Naive B cell (primary cell): ENCODE results near the gene ANKRD28. TPM values are rescaled to one million over a fixed set of nuclear protein-coding genes. Genes with fewer than 3 reads are reported as not detected.
A peak's percentile ranks its signal among the peaks of the same experiment; 100 is the strongest.

Experiments
- ATAC-seq, 2 donors: fragments of 150-1000 bp; cut with Tn5 transposase; 2 replicates each; pipeline ENCODE4 v1.10.0; 2021; ENCODE audit warnings: low read depth in 2 of 2, mild to moderate bottlenecking in 2 of 2, moderate library complexity in 2 of 2
- DNase-seq: peaks from one replicate; pipeline ENCODE4 v3.0.0; 2022
- H3K27ac Mint-ChIP-seq, 6 donors: one replicate each; pipeline ENCODE4 v1.8.0; 2020 to 2022; ENCODE audit warnings: mild to moderate bottlenecking in 6 of 6, mixed read lengths in 6 of 6, moderate library complexity in 5 of 6, inconsistent platforms in 2 of 6
- H3K27me3 Mint-ChIP-seq, 3 donors: one replicate each; pipeline ENCODE4 v1.8.0; 2021 to 2022; ENCODE audit warnings: mixed read lengths in 3 of 3, mild to moderate bottlenecking in 1 of 3
- H3K36me3 Mint-ChIP-seq, 2 donors: one replicate each; pipeline ENCODE4 v1.8.0; 2020 to 2022; ENCODE audit warnings: mixed read lengths in 2 of 2, inconsistent platforms in 1 of 2, mild to moderate bottlenecking in 1 of 2
- H3K4me1 Mint-ChIP-seq, 3 donors: one replicate each; pipeline ENCODE4 v1.8.0; 2020 to 2022; ENCODE audit warnings: mixed read lengths in 3 of 3, inconsistent platforms in 1 of 3, mild to moderate bottlenecking in 1 of 3, moderate library complexity in 1 of 3
- H3K4me3 Mint-ChIP-seq, 8 donors: one replicate each; pipeline ENCODE4 v1.8.0; 2020 to 2022; ENCODE audit warnings: mild to moderate bottlenecking in 8 of 8, mixed read lengths in 8 of 8, moderate library complexity in 8 of 8, inconsistent platforms in 2 of 8
- H3K9me3 Mint-ChIP-seq, 7 donors: one replicate each; pipeline ENCODE4 v1.8.0; 2020 to 2022; ENCODE audit warnings: mixed read lengths in 7 of 7, mild to moderate bottlenecking in 5 of 7, inconsistent platforms in 2 of 7, moderate library complexity in 1 of 7
- polyA plus RNA-seq, 6 donors: library from polyadenylated mRNA; unstranded; fragments of 300-500 nt; fragmentation: Illumina TruSeq; gene quantifications; one replicate each; pipeline ENCODE4 v1.2.3, GENCODE V29; 2021; ENCODE audit warnings: low read depth in 6 of 6

Gene ANKRD28
- polyA plus RNA-seq, 6 donors from 2014 or later: 5.6 to 13.2 (median 10.5) TPM

DNA sequence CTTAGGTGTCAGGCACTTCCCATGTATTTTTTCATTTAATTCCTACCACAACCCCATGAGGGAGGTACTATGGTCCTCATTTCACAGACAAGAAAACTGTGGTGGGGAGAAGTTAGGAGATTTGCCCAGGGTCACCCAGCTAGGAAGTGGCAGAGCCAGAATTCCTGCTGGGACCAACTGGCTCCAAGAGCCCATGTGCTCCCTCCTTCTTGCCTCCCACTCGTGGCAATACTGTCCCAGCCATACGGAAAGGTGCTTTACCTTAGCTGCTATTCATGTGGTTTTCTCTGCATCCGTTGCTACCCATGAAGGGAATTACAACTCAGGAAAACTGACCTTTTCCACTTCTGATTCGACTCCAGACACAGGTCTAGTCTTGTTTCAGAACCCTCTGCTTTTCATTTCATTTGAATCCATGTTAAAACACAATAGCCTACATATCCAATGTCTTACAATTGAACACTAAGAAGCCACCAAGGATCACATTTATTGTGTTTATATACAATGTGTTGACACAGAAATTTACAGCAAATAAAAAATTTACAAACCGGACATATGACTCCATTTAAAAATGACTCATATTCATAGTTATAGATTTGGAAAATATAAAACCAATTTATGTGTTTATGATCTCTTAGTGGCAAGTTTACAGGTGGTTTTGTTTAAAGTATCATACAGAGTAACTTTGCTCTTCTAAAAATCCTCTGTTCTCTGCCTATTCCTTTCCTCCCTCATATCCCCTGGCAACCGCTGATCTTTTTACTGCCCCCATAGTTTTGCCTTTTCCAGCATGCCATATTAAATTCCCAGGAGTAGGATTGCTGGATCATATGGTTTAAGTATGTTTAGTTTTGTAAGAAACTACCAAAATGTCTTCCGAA, 137.5 kb downstream of the ANKRD28 start:
- no peak for ATAC-seq
- DNase-seq: no peak

DNA sequence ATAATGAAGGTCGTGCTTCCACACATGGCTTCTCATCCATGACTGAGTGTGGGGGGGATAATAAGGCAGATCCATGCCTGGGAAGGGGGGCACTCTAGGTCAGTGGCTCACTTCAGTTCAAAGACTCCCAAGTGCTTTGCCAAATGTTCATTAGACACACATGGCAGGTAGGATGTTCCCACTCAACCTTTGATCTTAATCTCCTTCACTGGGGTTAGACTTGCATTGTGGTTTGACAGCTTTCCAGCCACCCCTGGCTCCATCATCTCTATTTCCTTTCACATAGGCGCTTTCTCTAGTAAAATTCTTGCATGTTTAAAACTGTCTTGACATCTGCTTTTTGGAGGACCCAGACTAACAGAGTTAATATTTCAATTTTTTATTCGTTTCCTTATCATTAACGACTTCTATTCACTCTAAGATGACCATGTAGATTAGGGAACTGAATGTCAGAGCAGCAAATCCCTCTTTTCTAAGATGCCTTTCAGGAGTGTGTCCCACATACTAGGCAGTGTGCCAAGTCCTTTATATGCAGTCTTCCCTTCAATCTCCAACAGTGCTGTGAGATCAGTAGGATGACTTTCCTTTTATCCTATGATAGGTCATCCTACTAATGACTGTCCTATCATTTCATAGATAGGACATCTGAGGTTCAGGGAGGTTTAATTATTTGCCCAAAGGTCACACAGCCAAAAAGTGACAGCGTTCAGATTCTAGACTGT, 138.4 kb downstream of the ANKRD28 start:
- Mint-ChIP-seq H3K27me3 (peaks cover 0 to 13% (median 0%) of the 10 kb centered on the region in 3 donors), H3K4me1 (peaks cover 0 to 3% (median 0%) of the 10 kb centered on the region in 3 donors), H3K4me3 (no peak overlapping the region), H3K27ac (no peak overlapping the region), H3K36me3 (peaks cover 14 to 19% of the 10 kb centered on the region in 2 donors), H3K9me3 (peaks cover 3 to 39% (median 22%) of the 10 kb centered on the region in 7 donors)
- ATAC-seq (no peak), DNase-seq (no peak)

More for the DNA sequence above, 137.5 kb downstream of the ANKRD28 start:
- peaks cover 5 to 33% (median 18%) of the 10 kb centered on the region in 7 donors for H3K9me3 Mint-ChIP-seq
- no peak overlapping the region for H3K4me3 Mint-ChIP-seq
- H3K27me3 Mint-ChIP-seq: peaks cover 0 to 13% (median 0%) of the 10 kb centered on the region in 3 donors
- peaks cover 0 to 9% (median 5%) of the 10 kb centered on the region in 3 donors for H3K4me1 Mint-ChIP-seq
- H3K27ac Mint-ChIP-seq: no peak overlapping the region
- H3K36me3 Mint-ChIP-seq: peaks cover 22 to 25% of the 10 kb centered on the region in 2 donors

DNA sequence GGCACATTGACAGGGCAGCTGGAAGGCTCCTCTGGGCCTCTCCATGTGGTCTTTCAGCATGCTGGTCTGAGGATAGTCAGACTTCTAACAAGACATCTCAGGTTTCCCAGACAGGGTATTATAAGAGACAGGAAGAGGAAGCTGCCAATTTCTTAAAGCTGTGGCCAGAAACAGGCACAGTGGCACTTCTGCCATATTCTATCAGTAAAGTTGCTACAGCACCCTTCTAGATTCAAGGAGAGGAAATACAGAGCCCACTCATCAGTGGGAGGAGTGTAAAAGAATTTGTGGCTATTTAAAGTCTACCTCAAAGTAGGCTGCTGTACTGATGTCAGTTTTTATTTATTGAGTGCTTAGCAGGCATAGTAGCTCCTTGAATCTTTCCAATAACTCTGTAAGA, 140.8 kb downstream of the ANKRD28 start:
- Mint-ChIP-seq H3K27me3 (peaks cover 0 to 13% (median 0%) of the 10 kb centered on the region in 3 donors), H3K36me3 (peaks cover 8 to 14% of the 10 kb centered on the region in 2 donors), H3K27ac (no peak overlapping the region), H3K9me3 (peaks cover 5 to 44% (median 25%) of the 10 kb centered on the region in 7 donors), H3K4me3 (no peak overlapping the region), H3K4me1 (no peaks in the 10 kb centered on the region)
- DNase-seq (no peak), ATAC-seq (no peak)

DNA sequence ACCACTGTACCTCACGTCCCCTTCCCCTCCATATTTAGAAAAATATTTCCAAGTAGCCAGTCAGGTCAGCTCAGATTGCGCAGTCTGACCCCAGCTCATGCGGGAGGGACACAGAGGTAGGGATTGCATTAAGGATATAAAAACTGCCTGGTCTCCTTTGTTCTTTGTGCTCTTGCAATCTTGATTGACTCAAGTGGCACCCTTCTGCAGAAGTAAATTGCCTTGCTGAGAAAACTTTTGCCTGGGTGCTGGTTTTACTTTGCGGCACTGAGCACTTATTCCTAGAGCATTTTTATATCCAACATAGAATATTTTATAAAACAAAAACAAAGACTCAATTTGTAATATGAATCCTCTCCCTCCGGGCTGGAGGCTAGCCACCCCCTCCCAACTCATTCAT, 141.4 kb downstream of the ANKRD28 start:
- peaks cover 5 to 44% (median 25%) of the 10 kb centered on the region in 7 donors for H3K9me3 Mint-ChIP-seq
- peaks cover 0 to 2% (median 1%) of the 10 kb centered on the region in 3 donors for H3K4me1 Mint-ChIP-seq
- H3K36me3 Mint-ChIP-seq: peaks cover 8 to 14% of the 10 kb centered on the region in 2 donors
- DNase-seq: no peak
- peaks cover 0 to 8% (median 3%) of the 10 kb centered on the region in 3 donors for H3K27me3 Mint-ChIP-seq
- no peak overlapping the region for H3K4me3 Mint-ChIP-seq
- no peak overlapping the region for H3K27ac Mint-ChIP-seq
- ATAC-seq: no peak

DNA sequence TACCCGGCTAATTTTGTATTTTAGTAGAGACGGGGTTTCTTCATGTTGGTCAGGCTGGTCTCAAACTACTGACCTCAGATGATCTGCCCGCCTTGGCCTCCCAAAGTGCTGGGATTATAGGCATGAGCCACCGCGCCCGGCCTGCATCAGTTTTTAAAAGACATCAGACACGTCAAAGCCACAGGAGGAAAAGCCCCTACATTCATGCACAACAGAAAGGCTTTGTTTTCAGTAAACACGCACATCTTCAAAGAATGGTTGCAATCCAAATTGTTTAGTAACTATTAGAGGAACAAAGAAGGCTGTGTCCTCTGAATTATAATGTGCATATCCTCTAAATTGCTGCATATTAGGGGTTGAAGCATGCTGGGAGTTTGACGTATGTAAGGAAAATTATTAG, 142.9 kb downstream of the ANKRD28 start:
- no peak for DNase-seq
- Mint-ChIP-seq H3K27ac (no peak overlapping the region), H3K27me3 (peaks cover 0 to 6% (median 0%) of the 10 kb centered on the region in 3 donors), H3K4me3 (no peak overlapping the region), H3K4me1 (peaks cover 13% of the 10 kb centered on the region in 3 donors), H3K36me3 (peaks cover 8 to 14% of the 10 kb centered on the region in 2 donors), H3K9me3 (peaks cover 5 to 44% (median 21%) of the 10 kb centered on the region in 7 donors)
- ATAC-seq: no peak

DNA sequence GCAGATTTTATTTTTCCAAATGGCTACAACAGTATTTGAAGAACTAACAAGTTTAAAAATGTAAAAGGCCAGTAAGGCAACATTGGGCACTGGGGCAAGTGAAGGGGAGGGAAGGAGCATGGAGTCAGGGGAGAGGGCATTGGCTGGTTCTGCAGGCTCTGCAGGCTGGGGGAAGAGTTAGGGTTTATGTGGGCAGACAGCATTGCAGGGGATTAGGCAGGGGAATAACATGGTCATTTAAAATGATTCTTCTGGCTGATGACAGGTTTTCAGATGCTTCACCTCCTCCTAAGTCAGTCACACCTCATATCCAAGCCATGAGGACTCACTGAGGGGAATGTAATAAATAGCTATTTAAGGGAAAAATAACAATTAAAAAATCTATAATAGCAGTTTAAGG, 143.7 kb downstream of the ANKRD28 start:
- H3K27me3 Mint-ChIP-seq: peaks cover 0 to 6% (median 0%) of the 10 kb centered on the region in 3 donors
- peaks cover 8 to 14% of the 10 kb centered on the region in 2 donors for H3K36me3 Mint-ChIP-seq
- H3K4me3 Mint-ChIP-seq: no peak overlapping the region
- no peak for DNase-seq
- no peak for ATAC-seq
- no peak overlapping the region for H3K27ac Mint-ChIP-seq
- H3K4me1 Mint-ChIP-seq: peaks cover 20 to 21% (median 21%) of the 10 kb centered on the region in 3 donors
- H3K9me3 Mint-ChIP-seq: peaks cover 5 to 44% (median 21%) of the 10 kb centered on the region in 7 donors

DNA sequence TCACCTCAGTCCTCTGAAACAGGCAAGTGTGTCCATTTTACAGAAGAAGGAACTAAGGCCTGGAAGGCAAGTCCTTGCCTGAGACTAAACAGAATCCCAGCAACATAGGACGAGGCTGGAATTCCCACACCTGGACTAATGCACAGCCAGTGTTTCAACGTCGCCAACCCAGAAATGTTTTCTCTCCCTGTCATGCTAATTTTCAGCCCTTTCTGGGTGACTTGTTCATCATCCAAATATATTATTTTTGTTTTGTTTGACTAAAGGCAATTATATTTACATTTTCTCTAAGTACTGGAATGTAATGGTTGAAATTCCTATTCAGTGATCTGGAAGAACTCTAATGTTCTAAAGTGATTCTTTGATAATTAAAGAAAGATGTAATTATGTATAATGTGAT, 144.5 kb downstream of the ANKRD28 start:
- DNase-seq (no peak), ATAC-seq (no peak)
- H3K4me3 Mint-ChIP-seq: no peak overlapping the region
- peaks cover 0 to 6% (median 0%) of the 10 kb centered on the region in 3 donors for H3K27me3 Mint-ChIP-seq
- peaks cover 26 to 28% (median 28%) of the 10 kb centered on the region in 3 donors for H3K4me1 Mint-ChIP-seq
- H3K36me3 Mint-ChIP-seq: peaks cover 8 to 14% of the 10 kb centered on the region in 2 donors
- peaks cover 5 to 37% (median 21%) of the 10 kb centered on the region in 7 donors for H3K9me3 Mint-ChIP-seq
- H3K27ac Mint-ChIP-seq: no peak overlapping the region

DNA sequence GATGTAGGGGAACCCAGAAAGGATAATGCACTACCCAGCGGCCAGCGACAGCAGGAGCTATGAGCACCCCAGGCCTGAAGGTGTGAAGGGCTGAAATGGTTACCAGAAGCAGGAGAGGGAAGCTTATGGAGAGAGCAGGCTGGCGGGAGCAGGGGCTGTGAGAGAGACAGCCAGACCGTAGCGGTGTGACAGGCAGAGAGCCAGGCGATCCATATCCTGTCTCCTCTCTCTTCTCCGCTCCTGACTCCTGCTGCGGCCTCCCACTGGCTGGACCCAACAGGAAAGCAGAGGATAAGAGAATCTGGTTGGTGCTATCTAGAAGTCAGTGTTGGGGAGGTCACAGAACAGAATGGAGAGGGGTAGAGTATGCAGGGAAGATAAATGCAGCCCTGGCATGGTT, 146.4 kb downstream of the ANKRD28 start:
- Mint-ChIP-seq H3K27ac (peak overlapping the region in 2 of 6 donors; percentile 82 to 88), H3K4me3 (no peak overlapping the region), H3K36me3 (peaks cover 5 to 7% of the 10 kb centered on the region in 2 donors), H3K4me1 (peaks cover 43 to 47% (median 45%) of the 10 kb centered on the region in 3 donors), H3K27me3 (peaks cover 0 to 6% (median 0%) of the 10 kb centered on the region in 3 donors), H3K9me3 (peaks cover 5 to 24% (median 10%) of the 10 kb centered on the region in 7 donors)
- ATAC-seq (no peak), DNase-seq (no peak)

DNA sequence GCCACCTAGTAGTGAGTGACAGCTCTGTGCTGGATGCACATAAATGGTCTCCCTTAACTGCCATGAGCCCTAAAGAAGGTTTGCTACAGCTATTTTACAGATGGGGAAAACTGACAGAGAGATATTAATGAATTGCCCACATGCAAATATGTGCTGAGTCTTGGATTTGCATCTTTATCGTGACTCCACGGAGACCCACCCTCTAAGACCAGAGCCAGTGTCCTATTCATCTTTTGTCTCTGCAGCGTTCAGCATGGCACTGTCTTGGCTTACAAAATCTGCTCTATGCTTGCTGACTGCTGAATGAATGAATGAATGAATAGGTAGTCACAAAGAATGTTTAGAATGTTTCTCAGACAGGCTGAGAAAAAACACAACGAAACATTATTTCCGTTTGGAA, 147.9 kb downstream of the ANKRD28 start:
- Mint-ChIP-seq H3K9me3 (peaks cover 0 to 9% (median 5%) of the 10 kb centered on the region in 7 donors), H3K4me1 (peaks cover 43 to 50% (median 45%) of the 10 kb centered on the region in 3 donors), H3K27me3 (peaks cover 0 to 6% (median 0%) of the 10 kb centered on the region in 3 donors), H3K36me3 (no peaks in the 10 kb centered on the region), H3K27ac (peak overlapping the region in 2 of 6 donors; percentile 10 to 80), H3K4me3 (peak overlapping the region in 2 of 8 donors; percentile 33 to 60)
- ATAC-seq (no peak), DNase-seq (no peak)

DNA sequence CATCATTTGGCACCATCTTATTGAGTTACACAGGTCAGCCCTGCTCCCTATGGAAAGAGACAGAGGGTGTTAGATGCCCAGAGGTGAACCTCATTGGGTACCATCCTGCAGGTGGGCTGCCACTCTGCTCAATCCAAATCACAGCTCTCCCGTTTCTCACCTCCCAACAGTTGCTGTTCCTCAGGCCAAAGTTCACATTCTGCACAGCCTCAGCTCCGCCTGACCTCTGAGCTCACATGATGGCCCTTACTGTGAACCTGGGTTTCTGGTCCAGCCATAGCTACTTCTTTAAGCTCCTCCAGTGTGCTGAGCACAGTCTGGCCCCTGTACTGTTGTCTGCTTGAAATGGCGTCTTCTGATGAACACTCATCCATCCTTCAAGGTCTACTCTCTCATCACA, 148.4 kb downstream of the ANKRD28 start:
- peak overlapping the region in 3 of 6 donors; percentile 22 to 80 (median 44) for H3K27ac Mint-ChIP-seq
- H3K27me3 Mint-ChIP-seq: peaks cover 0 to 6% (median 0%) of the 10 kb centered on the region in 3 donors
- H3K4me1 Mint-ChIP-seq: peaks cover 43 to 50% (median 45%) of the 10 kb centered on the region in 3 donors
- H3K36me3 Mint-ChIP-seq: no peaks in the 10 kb centered on the region
- no peak for DNase-seq
- no peak for ATAC-seq
- peaks cover 0 to 5% (median 2%) of the 10 kb centered on the region in 7 donors for H3K9me3 Mint-ChIP-seq
- H3K4me3 Mint-ChIP-seq: peak overlapping the region in 2 of 8 donors; percentile 33 to 46

DNA sequence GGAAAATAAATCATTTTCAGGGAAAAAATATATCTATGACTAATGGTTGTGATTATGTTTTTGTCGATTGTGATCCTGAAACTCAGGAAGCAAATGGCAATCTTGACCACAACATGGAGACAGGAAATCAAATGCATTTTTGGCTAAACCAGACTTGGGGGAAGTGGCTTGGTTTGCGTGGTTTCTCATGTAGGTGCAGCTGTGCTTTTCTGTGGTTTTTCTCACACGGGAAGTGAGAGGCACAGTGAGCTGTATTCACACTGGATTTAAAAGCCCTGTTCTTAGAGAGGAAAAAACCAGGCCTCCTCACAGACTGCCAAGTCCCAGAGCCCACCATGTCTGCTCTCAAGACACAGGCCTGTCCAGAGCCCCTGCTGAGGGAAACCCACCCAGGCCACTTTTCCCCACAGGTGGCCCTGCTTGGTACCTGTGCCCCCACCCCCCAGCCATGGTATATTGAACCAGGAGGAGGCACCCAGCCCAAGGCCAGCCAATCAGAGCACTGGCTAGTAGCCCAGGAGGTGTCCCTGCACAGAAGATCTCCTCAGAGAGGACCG, 150.1 kb downstream of the ANKRD28 start:
- peak overlapping the region; percentile 61 to 93 (median 90) for H3K27ac Mint-ChIP-seq
- peaks cover 43 to 50% (median 45%) of the 10 kb centered on the region in 3 donors for H3K4me1 Mint-ChIP-seq

DNA sequence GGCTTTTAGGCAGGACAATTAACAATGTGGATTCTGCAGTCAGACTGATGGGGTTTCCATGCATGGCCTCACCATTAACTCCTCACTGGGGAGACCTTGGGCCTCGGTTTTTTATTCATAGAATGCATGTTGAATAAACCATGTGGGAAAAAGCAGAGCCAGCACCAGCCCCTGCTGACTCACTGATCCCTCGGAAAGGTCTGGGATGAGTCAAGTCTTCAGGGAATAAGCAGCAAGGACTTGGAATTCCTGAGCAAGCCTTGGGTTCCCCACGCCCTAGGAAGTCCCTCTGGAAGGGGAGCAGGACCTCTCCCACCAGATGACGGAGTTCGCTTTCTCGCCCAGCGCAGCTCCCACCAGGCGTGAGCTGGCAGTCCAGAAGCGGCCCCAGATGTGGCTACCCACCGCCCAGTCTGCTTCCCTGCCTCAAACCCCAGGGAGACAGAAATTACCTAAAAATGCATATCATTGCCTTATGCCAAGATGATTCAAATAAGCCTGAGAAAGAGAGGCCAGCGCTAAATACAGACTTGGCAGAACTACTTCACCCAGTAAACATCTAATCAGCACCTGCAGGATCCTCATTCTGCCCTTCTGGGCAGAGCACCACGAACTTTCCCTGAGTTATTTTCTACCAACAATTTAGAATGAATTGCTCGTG, 150.8 kb downstream of the ANKRD28 start:
- Mint-ChIP-seq H3K27me3 (peaks cover 0 to 6% (median 0%) of the 10 kb centered on the region in 3 donors), H3K36me3 (peaks cover 1 to 2% of the 10 kb centered on the region in 2 donors), H3K4me3 (peak overlapping the region; percentile 47 to 77 (median 64)), H3K27ac (peak overlapping the region in 5 of 6 donors; percentile 80 to 93 (median 91)), H3K9me3 (peaks cover 0 to 5% (median 0%) of the 10 kb centered on the region in 7 donors), H3K4me1 (peaks cover 43 to 50% (median 45%) of the 10 kb centered on the region in 3 donors)
- ATAC-seq: peak; percentile 10 to 11
- DNase-seq: no peak

More for the DNA sequence above, 150.1 kb downstream of the ANKRD28 start:
- Mint-ChIP-seq H3K27me3 (peaks cover 0 to 6% (median 0%) of the 10 kb centered on the region in 3 donors), H3K36me3 (no peaks in the 10 kb centered on the region), H3K4me3 (peak overlapping the region; percentile 53 to 84 (median 74)), H3K9me3 (peaks cover 0 to 5% (median 0%) of the 10 kb centered on the region in 7 donors)
- DNase-seq (peak; percentile 65), ATAC-seq (peak; percentile 97 to 98)
